Stomach (tissue), 4 donors: ENCODE data around the gene MIOX.

Experiments
- EP300 ChIP-seq: sonication (generic); formaldehyde crosslinking; IDR thresholded peaks from one replicate; pipeline ENCODE4 v1.6.1; 2017; ENCODE audit warnings: antibody characterized with exemption
- TF ChIP-seq, protein P1 (sequence below), 7 experiments: fragments of 450-650 bp in 4 of 7; fragments of 200-600 bp in 3 of 7; sonication (generic) in 3 of 7; IDR thresholded peaks; one replicate each; pipeline ENCODE4 v1.5.1; 2016 to 2019; ENCODE audit warnings: antibody characterized with exemption in 7 of 7, control low read depth in 2 of 7, mild to moderate bottlenecking in 1 of 7

DNA sequence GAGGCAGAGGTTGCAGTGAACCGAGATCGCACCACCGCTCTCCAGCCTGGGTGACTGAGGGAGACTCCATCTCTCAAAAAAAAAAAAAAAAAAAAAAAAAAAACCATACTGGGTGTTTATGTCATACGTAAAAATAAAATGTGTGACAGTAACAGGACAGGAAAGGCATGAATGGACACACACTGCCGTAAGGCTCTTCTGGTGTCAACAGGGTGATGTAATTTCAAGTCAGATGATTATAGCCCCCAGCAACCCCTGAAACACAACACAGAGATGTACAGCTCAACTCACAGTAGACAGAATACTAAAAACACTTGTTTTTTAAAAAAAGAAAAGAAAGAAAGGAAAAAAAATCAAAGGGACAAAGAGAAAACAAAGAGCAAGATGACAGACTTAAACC, 34.0 kb upstream of the MIOX start:
- TF ChIP-seq, protein P1, sequence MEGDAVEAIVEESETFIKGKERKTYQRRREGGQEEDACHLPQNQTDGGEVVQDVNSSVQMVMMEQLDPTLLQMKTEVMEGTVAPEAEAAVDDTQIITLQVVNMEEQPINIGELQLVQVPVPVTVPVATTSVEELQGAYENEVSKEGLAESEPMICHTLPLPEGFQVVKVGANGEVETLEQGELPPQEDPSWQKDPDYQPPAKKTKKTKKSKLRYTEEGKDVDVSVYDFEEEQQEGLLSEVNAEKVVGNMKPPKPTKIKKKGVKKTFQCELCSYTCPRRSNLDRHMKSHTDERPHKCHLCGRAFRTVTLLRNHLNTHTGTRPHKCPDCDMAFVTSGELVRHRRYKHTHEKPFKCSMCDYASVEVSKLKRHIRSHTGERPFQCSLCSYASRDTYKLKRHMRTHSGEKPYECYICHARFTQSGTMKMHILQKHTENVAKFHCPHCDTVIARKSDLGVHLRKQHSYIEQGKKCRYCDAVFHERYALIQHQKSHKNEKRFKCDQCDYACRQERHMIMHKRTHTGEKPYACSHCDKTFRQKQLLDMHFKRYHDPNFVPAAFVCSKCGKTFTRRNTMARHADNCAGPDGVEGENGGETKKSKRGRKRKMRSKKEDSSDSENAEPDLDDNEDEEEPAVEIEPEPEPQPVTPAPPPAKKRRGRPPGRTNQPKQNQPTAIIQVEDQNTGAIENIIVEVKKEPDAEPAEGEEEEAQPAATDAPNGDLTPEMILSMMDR (IDR thresholded peaks at IDR 0.05), result no peak
- no peak for TF ChIP-seq EP300
